BLaER1 (cell line): ENCODE measurements around the gene ANK3.

Experiments used
- H3K27ac ChIP-seq: shearing (Covaris generic); formaldehyde crosslinking; 2 replicates; pipeline ENCODE4 v1.8.1; 2022
- H3K27me3 ChIP-seq: shearing (Covaris generic); formaldehyde crosslinking; 2 replicates; pipeline ENCODE4 v1.8.1; 2022
- H3K36me3 ChIP-seq: shearing (Covaris generic); formaldehyde crosslinking; 2 replicates; pipeline ENCODE4 v1.8.1; 2022
- H3K4me1 ChIP-seq: shearing (Covaris generic); formaldehyde crosslinking; 2 replicates; pipeline ENCODE4 v1.8.1; 2022
- H3K4me2 ChIP-seq: shearing (Covaris generic); formaldehyde crosslinking; 2 replicates; pipeline ENCODE4 v1.8.1; 2022
- H3K4me3 ChIP-seq: shearing (Covaris generic); formaldehyde crosslinking; 2 replicates; pipeline ENCODE4 v1.8.1; 2022
- H3K9ac ChIP-seq: shearing (Covaris generic); formaldehyde crosslinking; 2 replicates; pipeline ENCODE4 v1.8.1; 2022
- H3K9me3 ChIP-seq: shearing (Covaris generic); formaldehyde crosslinking; 2 replicates; pipeline ENCODE4 v1.8.1; 2022
- H4K20me1 ChIP-seq: shearing (Covaris generic); formaldehyde crosslinking; 2 replicates; pipeline ENCODE4 v1.8.1; 2022
- Cebpa-rat ChIP-seq: shearing (Covaris generic); IDR thresholded peaks from 2 replicates; pipeline ENCODE4 v1.8.1; 2022

Gene ANK3

DNA sequence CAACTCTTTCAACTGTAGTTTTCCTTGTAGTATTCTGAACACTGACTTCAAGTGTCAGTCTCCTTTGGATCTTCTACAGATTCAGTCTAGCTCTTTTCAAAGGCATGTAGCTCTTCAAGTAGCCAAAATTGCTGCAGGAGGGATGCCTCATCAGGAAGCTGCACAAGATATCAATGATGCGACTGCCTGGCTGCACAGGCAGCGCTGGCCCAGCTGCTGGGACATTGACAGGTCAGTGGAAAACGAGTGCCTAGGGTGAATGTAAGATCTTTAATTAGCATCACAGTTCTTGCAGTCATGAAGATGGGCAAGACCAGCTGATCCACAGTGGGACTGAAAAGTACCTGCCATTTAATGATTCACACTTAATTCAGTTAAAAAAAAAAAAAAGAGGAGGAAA, 167.6 kb downstream of the ANK3 start:
- no peaks in the 10 kb centered on the region for H3K27me3 ChIP-seq
- TF ChIP-seq Cebpa-rat = no peak
- no peaks in the 10 kb centered on the region for H3K4me1 ChIP-seq
- H3K9me3 ChIP-seq = no peaks in the 10 kb centered on the region
- H3K9ac ChIP-seq = no peak overlapping the region
- no peaks in the 10 kb centered on the region for H3K36me3 ChIP-seq
- no peak overlapping the region for H3K4me3 ChIP-seq
- no peak overlapping the region for H3K27ac ChIP-seq
- H4K20me1 ChIP-seq = no peaks in the 10 kb centered on the region
- H3K4me2 ChIP-seq = no peak overlapping the region

DNA sequence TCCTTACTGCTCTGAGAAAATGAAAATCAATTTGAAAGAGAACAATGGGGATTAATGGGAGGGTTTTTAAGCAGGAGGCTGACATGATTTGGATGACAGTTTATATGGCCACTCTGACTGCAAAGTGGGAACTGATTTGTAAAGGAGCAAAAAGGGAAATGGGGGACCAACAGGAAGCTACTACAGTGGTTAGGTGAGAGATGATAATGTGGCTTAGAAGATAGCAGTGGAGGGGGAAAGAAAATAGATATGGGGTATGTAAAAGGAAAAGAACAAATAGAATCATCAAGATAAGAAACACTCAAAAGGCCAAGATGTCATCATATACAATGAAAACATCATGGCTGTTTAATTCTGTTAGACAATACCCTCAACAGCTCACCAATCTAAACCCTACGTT, 177.5 kb downstream of the ANK3 start:
- Histone ChIP-seq H3K9ac (no peak overlapping the region), H3K4me2 (no peak overlapping the region), H3K27ac (no peak overlapping the region), H3K4me3 (no peak overlapping the region), H3K36me3 (no peaks in the 10 kb centered on the region), H3K9me3 (peaks cover 5% of the 10 kb centered on the region; the same call in 1 of the 2 replicates), H4K20me1 (no peaks in the 10 kb centered on the region), H3K27me3 (no peaks in the 10 kb centered on the region), H3K4me1 (peaks cover 7% of the 10 kb centered on the region; the same call in 1 of the 2 replicates)
- no peak for TF ChIP-seq Cebpa-rat

- Histone ChIP-seq H3K9ac (no peak overlapping the region), H3K9me3 (peaks cover 5% of the 10 kb centered on the region; the same call in 1 of the 2 replicates), H3K4me2 (no peak overlapping the region), H3K4me3 (no peak overlapping the region), H3K27me3 (no peaks in the 10 kb centered on the region), H3K36me3 (no peaks in the 10 kb centered on the region), H4K20me1 (no peaks in the 10 kb centered on the region), H3K27ac (no peak overlapping the region), H3K4me1 (peaks cover 7% of the 10 kb centered on the region; the same call in 1 of the 2 replicates)
- TF ChIP-seq Cebpa-rat = no peak
Measured at GRCh38 chr10:60209874-60210570, 179.7 kb downstream of the ANK3 start.

GRCh38 chr10:60208676-60209269, 180.9 kb downstream of the ANK3 start:
- Histone ChIP-seq H3K27ac (no peak overlapping the region), H3K9ac (no peak overlapping the region), H4K20me1 (no peaks in the 10 kb centered on the region), H3K9me3 (peaks cover 5% of the 10 kb centered on the region; the same call in 1 of the 2 replicates), H3K27me3 (no peaks in the 10 kb centered on the region), H3K4me3 (no peak overlapping the region), H3K4me2 (no peak overlapping the region), H3K4me1 (peaks cover 7% of the 10 kb centered on the region; the same call in 1 of the 2 replicates), H3K36me3 (no peaks in the 10 kb centered on the region)
- no peak for TF ChIP-seq Cebpa-rat

GRCh38 chr10:60207894-60208293, 181.8 kb downstream of the ANK3 start:
- peaks cover 7% of the 10 kb centered on the region; the same call in 1 of the 2 replicates for H3K4me1 ChIP-seq
- H3K4me2 ChIP-seq = no peak overlapping the region
- no peaks in the 10 kb centered on the region for H3K36me3 ChIP-seq
- H3K9ac ChIP-seq = no peak overlapping the region
- peaks cover 5% of the 10 kb centered on the region; the same call in 1 of the 2 replicates for H3K9me3 ChIP-seq
- no peak overlapping the region for H3K27ac ChIP-seq
- no peak for TF ChIP-seq Cebpa-rat
- no peak overlapping the region for H3K4me3 ChIP-seq
- no peaks in the 10 kb centered on the region for H4K20me1 ChIP-seq
- H3K27me3 ChIP-seq = no peaks in the 10 kb centered on the region

- H3K4me3 ChIP-seq = no peak overlapping the region
- H3K4me2 ChIP-seq = no peak overlapping the region
- H3K36me3 ChIP-seq = no peaks in the 10 kb centered on the region
Measured at GRCh38 chr10:60206735-60207134, 182.9 kb downstream of the ANK3 start.

GRCh38 chr10:60205741-60206140, 183.9 kb downstream of the ANK3 start:
- TF ChIP-seq Cebpa-rat = no peak
- Histone ChIP-seq H3K4me3 (no peak overlapping the region), H3K27ac (no peak overlapping the region), H3K9ac (no peak overlapping the region), H3K9me3 (no peaks in the 10 kb centered on the region), H3K36me3 (no peaks in the 10 kb centered on the region), H3K4me1 (peaks cover 7% of the 10 kb centered on the region; the same call in 1 of the 2 replicates), H3K4me2 (no peak overlapping the region), H4K20me1 (no peaks in the 10 kb centered on the region), H3K27me3 (no peaks in the 10 kb centered on the region)

More at GRCh38 chr10:60206735-60207134, 182.9 kb downstream of the ANK3 start:
- H3K27ac ChIP-seq = no peak overlapping the region
- peaks cover 4% of the 10 kb centered on the region; the same call in 1 of the 2 replicates for H3K9me3 ChIP-seq
- no peaks in the 10 kb centered on the region for H4K20me1 ChIP-seq
- H3K9ac ChIP-seq = no peak overlapping the region
- H3K4me1 ChIP-seq = peaks cover 7% of the 10 kb centered on the region; the same call in 1 of the 2 replicates
- no peak for TF ChIP-seq Cebpa-rat
- no peaks in the 10 kb centered on the region for H3K27me3 ChIP-seq

GRCh38 chr10:60203993-60204618, 185.6 kb downstream of the ANK3 start:
- no peak for TF ChIP-seq Cebpa-rat

GRCh38 chr10:60200682-60201053, 189.0 kb downstream of the ANK3 start:
- H3K36me3 ChIP-seq = no peaks in the 10 kb centered on the region

More at GRCh38 chr10:60203993-60204618, 185.6 kb downstream of the ANK3 start:
- H3K9me3 ChIP-seq = no peaks in the 10 kb centered on the region
- no peak overlapping the region for H3K4me3 ChIP-seq
- no peak overlapping the region for H3K4me2 ChIP-seq
- H4K20me1 ChIP-seq = no peaks in the 10 kb centered on the region
- no peak overlapping the region for H3K9ac ChIP-seq
- H3K27ac ChIP-seq = no peak overlapping the region
- no peaks in the 10 kb centered on the region for H3K27me3 ChIP-seq
- no peaks in the 10 kb centered on the region for H3K36me3 ChIP-seq
- no peaks in the 10 kb centered on the region for H3K4me1 ChIP-seq

More at GRCh38 chr10:60200682-60201053, 189.0 kb downstream of the ANK3 start:
- no peak for TF ChIP-seq Cebpa-rat
- Histone ChIP-seq H3K27me3 (no peaks in the 10 kb centered on the region), H4K20me1 (no peaks in the 10 kb centered on the region), H3K4me1 (no peaks in the 10 kb centered on the region), H3K27ac (no peak overlapping the region), H3K4me2 (no peak overlapping the region), H3K9ac (no peak overlapping the region), H3K4me3 (no peak overlapping the region), H3K9me3 (no peaks in the 10 kb centered on the region)
